GM21723 (cell line): Measurements from ENCODE around the gene SUSD1.

Experiments
- ATAC-seq: cut with Tn5 transposase; IDR thresholded peaks from one replicate; pipeline ENCODE4 v1.9.1; 2021; ENCODE audit warnings: mild to moderate bottlenecking, moderate library complexity; ENCODE audit not compliant: unreplicated experiment

Gene SUSD1

GRCh38 chr9:112072721-112073638 lies 102.1 kb downstream of the SUSD1 start:
- no peak for ATAC-seq

DNA sequence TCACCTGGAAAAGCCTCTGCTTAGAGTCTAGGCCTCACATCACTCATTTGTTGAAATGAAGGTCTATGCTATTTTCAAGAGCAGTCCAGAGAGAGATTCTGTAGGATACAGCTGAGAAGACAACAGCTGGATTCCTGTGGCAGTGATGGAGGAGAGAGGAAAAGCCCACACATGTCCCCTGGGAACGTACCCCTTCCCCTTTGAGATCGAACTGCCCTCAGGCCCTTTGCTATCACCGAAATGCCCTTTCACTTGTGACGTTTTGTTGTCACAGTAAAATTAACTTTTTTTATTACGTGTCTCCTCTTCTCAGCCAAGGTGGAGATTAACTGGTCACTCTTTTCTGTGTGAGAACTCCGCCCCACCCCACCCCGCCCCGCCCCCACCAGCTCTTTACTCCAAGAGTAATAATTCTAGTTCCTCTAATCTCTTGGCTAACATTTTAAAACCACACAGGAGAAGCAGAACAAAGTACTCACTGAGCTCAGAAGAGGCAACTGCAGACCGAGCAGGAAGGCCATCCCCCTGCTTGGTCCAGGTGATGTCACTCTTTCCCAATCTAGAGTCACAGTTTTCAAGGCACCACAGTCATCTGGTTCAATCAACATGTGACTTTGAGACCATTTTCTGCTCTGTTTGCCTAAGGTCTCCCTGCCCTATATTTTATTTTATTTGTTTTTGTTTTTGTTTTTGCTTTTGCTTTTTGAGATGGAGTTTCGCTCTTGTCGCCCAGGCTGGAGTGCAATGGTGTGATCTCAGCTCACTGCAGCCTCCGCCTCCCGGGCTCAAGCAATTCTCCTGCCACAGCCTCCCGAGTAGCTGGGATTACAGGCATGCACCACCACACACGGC lies 105.6 kb downstream of the SUSD1 start:
- ATAC-seq, result no peak

GRCh38 chr9:112065806-112066606 lies 109.1 kb downstream of the SUSD1 start:
- no peak for ATAC-seq

DNA sequence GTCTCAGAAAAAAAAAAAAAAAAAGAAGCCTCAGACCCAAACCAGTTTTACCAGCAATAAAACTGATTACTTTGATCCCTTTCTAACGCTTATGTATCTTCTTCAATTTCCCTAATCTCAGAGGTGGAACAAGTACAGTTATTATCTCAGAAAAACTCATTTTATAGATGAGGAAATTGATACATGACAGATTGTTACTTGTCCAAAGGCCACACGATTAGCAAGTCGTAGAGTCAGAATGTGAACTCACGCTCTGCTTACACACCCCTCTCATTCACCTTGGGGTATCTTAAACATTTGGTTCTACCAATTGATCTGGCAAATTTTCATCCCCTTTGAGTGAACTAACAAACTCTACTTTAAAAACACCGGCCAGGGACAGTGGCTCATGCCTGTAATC lies 110.2 kb downstream of the SUSD1 start:
- ATAC-seq, result no peak

- ATAC-seq, result no peak
These were observed 111.5 kb downstream of the SUSD1 start for GRCh38 chr9:112063586-112063985.

GRCh38 chr9:112063151-112063550 lies 111.9 kb downstream of the SUSD1 start:
- no peak for ATAC-seq

GRCh38 chr9:112061152-112061740 lies 113.9 kb downstream of the SUSD1 start:
- ATAC-seq, result peak; percentile 80

DNA sequence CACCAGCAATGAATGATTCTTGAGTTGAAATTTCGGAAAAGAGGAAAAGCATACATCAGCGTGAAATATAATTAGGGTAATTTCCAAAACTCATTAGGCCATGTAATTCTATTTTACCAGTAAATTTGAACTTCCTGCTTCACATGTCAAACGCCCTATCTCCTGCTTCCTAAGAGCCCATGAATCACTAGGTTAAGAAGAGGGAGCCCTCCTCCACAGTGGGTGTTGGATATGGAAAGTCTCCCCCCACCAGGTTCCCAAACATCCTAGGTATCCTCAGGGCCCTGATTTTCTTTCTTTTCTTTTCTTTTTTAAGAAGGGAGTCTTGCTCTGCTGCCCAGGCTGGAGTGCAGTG lies 115.2 kb downstream of the SUSD1 start:
- ATAC-seq, result no peak

DNA sequence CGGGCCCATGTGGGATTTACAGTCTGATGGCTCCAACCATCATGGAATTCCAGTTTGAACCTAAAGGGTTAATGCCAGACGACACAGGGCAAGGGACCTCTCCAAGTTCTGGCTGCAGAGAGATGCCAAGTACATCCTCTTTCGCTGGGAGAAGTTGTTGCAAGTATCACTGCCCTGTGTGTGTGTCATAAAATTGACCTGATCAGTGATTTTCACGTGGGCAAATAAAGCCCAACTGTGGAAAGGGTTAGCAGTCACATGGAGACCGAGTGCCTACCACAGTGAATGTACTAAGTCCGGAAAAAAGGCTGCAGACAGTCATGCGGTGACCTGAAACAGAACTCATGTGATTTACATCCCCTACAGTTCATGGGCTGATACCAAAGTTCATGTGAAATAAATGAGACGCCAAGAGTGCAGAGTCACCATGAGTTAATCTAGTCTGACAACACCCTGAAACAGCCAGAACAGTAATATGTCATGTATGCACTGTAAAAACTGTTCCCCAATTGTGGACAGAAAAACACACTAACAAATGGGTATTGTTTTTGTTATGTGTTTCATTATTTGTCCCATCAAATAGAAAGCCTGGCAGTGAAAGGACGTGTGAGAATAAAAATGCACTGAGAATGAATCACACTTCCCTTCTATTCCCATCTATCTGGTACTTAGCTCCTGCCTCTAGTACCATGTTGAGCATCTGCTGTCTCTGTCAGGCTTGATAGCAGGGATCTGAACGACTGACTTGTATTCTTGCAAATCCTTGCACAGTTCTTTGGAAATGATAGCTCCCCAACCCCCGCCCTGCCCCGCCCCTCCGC lies 115.7 kb downstream of the SUSD1 start:
- ATAC-seq, result no peak

GRCh38 chr9:112056996-112057395 lies 118.1 kb downstream of the SUSD1 start:
- no peak for ATAC-seq

DNA sequence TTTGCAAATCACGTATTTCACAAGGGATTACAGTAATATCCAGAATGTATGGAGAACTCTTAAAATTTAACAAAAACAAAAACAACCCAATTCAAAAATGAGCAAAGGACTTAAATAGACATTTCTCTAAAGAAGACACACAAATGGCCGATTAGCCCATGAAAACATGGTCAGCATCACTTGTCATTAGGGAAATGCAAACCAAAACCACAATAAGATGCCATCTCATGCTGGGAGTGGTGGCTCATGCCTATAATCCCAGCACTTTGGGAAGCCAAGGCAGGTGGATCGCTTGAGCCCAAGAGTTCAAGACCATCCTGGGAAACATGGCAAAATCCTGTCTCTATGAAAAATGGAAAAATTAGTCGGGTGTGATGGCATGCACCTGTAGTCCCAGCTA lies 120.2 kb downstream of the SUSD1 start:
- ATAC-seq, result no peak

DNA sequence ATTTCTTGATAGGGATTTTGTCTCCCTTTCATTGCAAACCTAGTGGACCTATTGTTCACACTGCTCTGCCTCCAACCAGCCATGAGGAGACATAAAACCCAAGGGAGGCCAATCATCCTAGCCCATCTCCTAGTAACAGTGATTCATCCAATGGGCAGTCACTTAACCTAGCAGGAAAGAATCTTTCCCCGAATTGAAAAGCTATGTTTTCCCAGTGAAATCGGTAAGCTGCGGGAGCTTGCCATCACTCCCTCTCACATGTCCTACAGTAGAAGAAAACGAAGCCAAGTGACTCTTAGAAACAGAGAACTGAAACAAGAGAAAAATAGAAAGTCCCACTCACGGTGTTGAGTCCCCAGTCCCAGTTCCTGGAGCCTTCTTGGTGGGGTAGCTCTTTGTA lies 123.3 kb downstream of the SUSD1 start:
- ATAC-seq, result peak; percentile 85

DNA sequence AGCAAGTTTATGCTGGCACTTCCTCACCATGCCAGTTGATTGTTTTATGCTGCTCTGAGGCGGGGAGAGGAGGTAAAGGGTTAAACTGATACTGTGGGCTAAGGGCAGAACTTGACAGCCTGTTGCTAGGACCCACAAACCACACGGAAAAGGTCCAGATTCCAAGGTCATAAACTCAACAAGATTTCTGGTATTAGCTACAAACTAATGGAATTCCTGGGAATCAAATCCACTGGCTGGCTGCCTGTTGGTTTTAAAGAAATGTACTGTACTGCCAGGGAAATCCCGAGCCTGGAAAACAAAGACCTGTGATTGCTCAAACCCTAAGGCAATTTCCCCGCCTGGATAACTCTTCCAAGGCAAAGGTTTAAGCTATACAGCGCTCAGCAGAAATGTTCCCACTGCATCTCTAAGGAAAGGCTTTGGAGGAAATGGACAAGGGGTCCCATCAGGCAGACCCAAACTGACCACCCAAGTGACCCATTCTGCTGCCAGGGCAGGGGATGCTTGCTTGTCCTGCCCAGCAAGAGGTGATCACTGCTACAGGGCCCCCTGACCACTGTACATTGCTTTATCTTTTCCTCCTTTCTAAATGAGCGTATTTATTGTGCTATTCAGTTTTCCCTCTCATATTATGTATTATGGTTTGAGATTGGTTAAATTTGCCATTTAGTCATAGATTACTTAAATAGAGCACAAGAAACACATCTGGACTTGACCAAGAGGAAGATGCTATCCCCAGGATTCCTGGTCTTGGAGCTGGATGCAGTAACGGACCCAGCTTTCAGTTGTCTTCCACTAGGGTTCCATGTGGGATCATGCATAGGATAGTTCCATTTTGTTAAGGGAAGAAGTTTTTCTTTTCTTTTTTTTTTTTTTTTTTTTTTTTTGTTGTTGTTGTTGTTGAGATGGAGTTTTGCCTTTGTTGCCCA lies 124.3 kb downstream of the SUSD1 start:
- no peak for ATAC-seq

GRCh38 chr9:112049811-112050516 lies 125.1 kb downstream of the SUSD1 start:
- no peak for ATAC-seq

GRCh38 chr9:112048924-112049691 lies 126.0 kb downstream of the SUSD1 start:
- ATAC-seq, result no peak

DNA sequence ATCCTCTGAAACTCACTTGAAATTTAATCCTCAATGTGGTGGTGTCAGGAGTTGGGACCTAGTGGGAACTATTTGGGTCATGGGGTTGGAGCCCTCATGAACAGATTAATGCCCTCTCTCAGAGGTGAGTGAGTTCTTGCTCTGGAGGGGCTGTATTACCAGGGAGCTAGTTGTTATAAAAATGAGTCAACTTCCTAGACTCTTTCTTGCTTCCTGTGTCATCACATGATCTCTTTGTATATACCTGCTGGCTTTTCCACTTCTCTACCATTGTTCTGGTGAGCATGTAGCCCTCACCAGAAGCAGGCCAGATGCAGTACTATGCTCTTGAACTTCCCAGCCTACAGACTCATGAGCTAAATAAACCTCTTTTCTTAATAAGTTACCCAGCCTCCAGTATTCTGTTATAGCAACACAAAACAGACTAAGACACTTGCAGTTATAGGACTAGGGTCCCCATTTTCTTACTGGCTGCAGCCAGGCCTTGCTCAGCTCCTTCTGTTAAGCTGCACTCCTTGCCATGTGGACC lies 127.5 kb downstream of the SUSD1 start:
- no peak for ATAC-seq

DNA sequence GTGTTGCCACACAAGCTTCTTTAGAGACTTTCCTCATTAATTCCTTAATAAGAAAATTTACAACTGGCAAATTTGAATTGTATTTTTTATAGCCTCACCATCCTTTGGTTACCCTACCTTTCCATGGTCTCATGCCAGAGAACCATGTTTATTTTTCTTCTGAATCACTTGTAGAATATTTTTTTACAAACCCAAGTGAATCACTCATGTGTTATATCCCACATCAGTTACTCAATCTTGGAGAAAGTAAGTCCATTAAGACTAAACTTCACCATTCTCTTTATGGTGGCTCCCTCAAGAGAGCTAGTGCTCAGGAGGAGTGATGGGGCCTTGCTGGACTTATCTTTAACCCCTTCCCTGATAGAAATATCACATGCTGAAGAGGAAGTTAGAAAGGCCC lies 128.9 kb downstream of the SUSD1 start:
- no peak for ATAC-seq
